ENCODE results near the gene PCARE.
A peak's percentile ranks its signal among the peaks of the same experiment; 100 is the strongest.

PCARE gene

DNA sequence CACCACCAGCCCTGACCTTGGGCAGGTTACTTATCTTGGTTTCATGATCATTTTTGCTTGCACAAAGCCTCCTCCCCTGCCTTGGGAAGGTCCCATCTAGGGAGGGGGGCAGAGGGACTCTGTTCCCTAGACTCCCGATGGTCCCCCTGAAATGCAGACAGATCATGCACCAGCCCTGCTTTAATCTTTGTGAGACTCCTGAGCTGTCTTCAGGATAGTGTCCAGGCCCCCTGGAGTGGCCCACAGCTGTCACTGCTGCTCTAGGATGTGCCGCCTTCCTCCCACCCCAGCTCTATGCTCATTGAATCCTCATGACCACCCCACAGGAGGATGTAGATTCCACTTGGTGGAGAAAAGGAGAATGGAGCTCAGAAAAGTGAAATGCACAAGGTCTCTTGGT, 28.0 kb downstream of the PCARE start:
- in situ Hi-C loops (cut with HindIII; ENCODE audit: low sequenced_read_pairs), result no loop called here

DNA sequence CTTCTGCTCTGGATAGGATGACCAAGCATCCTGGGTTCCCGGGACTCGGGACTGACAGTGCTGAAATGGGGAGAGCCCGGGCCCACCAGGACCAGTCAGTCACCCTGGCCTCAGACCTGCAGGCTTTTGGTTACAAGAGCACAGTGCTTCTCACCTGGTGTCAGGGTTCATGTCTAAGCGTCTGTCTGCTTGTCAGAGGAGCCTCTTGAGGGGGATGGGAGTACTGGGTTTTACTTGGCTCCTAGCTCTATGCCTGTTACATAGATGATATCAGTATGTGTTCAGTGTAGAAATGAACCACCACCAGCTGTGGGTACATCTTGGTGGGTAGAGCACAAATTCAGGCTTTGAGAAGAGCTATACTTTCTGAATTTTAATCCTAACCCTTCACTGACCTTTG, 29.9 kb downstream of the PCARE start:
- in situ Hi-C loops (cut with HindIII; ENCODE audit: low sequenced_read_pairs), result no loop called here
- no peak overlapping the region for H3K4me3 ChIP-seq (ENCODE audit: low read depth, low read length)
- DNase-seq (ENCODE audit: low read depth, low spot score), result no peak
- TF ChIP-seq, protein P1, sequence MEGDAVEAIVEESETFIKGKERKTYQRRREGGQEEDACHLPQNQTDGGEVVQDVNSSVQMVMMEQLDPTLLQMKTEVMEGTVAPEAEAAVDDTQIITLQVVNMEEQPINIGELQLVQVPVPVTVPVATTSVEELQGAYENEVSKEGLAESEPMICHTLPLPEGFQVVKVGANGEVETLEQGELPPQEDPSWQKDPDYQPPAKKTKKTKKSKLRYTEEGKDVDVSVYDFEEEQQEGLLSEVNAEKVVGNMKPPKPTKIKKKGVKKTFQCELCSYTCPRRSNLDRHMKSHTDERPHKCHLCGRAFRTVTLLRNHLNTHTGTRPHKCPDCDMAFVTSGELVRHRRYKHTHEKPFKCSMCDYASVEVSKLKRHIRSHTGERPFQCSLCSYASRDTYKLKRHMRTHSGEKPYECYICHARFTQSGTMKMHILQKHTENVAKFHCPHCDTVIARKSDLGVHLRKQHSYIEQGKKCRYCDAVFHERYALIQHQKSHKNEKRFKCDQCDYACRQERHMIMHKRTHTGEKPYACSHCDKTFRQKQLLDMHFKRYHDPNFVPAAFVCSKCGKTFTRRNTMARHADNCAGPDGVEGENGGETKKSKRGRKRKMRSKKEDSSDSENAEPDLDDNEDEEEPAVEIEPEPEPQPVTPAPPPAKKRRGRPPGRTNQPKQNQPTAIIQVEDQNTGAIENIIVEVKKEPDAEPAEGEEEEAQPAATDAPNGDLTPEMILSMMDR (IDR thresholded peaks at IDR 0.05; ENCODE audit: low read depth, low read length), result no peak

More for the DNA sequence above, 28.0 kb downstream of the PCARE start:
- TF ChIP-seq, protein P1 (IDR thresholded peaks at IDR 0.05; ENCODE audit: low read depth, low read length), result no peak
- H3K4me3 ChIP-seq (ENCODE audit: low read depth, low read length), result no peak overlapping the region
- DNase-seq (ENCODE audit: low read depth, low spot score), result no peak

DNA sequence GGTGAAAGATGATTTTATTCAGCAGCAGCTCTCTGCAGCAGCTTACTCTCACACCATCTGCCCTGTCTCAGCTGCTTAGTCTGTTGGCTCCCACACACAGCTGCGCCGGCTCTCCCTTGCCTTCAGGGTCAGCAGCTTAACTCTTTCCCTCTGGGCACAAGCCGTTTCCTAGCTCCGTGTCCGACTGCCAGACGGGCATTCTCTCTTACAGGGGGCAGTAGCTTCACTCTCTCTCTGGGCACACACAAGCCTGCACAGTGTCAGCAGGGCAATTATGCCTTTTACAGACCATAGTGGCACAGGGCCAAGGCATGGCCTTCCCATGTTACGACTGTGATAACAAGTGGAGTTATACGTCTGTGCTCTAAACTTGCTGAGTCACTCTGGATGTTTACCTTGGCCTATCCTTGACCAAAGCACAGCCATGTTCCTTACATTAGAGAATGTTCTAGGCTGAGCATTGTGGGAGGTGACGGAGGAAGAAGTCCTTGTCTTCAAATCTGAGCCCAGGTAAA, 31.7 kb downstream of the PCARE start:
- TF ChIP-seq, protein P1 (IDR thresholded peaks at IDR 0.05; ENCODE audit: low read depth, low read length), result no peak

DNA sequence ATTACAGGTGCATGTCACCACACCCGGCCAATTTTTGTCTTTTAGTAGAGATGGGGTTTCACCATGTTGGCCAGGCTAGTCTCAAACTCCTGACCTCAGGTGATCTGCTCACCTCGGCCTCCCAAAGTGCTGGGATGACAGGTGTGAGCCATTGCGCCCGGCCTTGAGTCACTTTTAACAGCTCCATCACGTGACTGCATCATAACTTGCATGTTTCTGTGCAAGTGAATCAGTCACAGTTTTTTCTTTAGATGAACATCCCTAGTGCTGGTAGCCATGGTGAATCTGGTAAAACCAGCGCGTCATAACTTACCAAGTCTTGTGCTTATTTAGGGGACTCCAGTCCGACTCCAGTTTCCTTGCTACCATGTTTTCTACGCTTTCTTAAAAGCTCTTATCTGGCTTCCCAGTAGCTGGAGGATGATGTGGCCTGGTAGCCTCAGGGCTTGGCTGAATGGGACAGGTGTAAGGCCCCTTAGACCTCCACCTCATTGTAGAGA, 33.1 kb downstream of the PCARE start:
- TF ChIP-seq, protein P1 (IDR thresholded peaks at IDR 0.05; ENCODE audit: low read depth, low read length), result no peak
- in situ Hi-C loops (cut with HindIII; ENCODE audit: low sequenced_read_pairs), result no loop called here
- no peak for DNase-seq (ENCODE audit: low read depth, low spot score)
- H3K4me3 ChIP-seq (ENCODE audit: low read depth, low read length), result no peak overlapping the region

More for the DNA sequence above, 31.7 kb downstream of the PCARE start:
- no peak overlapping the region for H3K4me3 ChIP-seq (ENCODE audit: low read depth, low read length)
- peak; percentile 51 for DNase-seq (ENCODE audit: low read depth, low spot score)
- in situ Hi-C loops (cut with HindIII; ENCODE audit: low sequenced_read_pairs), result no loop called here

DNA sequence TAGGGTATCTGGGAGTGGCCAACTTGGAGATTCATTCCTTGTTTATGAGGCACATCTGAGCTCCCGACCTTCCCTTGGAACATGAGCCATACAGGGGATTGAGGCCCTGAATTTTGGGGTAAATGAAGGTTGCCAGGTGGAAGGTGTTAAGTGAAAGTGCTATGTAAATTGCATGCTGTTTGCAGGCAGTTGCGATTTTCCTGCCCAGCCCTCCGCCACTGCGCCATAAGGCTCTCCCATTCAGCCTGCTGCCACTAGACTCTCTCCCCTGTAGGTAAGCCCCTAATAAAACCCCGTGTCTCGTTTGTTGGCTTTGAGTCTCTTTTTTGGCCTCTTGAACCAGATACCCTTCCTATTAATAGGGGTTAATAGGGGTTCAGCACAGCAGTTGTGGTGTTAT, 33.8 kb downstream of the PCARE start:
- in situ Hi-C loops (cut with HindIII; ENCODE audit: low sequenced_read_pairs), result no loop called here
- DNase-seq (ENCODE audit: low read depth, low spot score), result no peak
- H3K4me3 ChIP-seq (ENCODE audit: low read depth, low read length), result no peak overlapping the region
- TF ChIP-seq, protein P1 (IDR thresholded peaks at IDR 0.05; ENCODE audit: low read depth, low read length), result no peak

DNA sequence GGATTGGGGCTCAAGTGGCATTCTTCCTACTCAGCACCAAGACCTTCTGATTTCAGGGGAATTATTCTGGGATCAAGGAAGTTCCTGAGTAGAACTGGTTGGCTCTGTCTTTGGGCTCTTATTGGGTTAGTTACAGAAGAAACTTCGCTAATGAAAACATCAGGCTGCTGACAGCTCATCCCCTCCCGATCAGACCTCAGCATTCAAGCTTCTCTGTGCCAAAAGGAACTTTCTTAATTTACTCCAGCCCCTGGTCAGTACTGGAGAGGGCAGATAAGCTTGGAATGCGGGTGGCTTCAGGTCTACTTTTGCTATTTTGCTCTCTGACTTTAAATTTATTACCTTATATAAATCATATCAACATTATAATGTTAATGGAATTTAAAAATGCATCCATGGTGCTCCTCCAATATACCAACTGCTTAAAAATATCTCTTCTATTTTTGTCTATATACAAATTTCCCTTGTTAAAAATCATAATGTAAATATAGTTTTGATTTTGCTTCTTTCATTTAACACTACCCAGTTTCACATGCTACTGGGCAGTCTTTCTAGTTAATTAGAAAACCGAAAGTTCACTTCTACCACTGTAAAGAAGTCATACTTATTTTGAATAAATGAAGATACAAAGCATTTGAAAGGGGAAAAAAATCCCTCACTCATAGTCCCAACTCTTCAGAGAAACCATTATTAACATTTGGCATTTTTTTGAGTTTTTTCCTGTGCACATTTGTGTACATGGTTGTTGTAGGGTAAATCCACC, 34.4 kb downstream of the PCARE start:
- in situ Hi-C loops (cut with HindIII; ENCODE audit: low sequenced_read_pairs), result no loop called here
- no peak overlapping the region for H3K4me3 ChIP-seq (ENCODE audit: low read depth, low read length)
- DNase-seq (ENCODE audit: low read depth, low spot score), result no peak
- TF ChIP-seq, protein P1 (IDR thresholded peaks at IDR 0.05; ENCODE audit: low read depth, low read length), result no peak
